Natural killer cell treated with Interleukin-12 subunit alpha and Interleukin-12 subunit beta and Interleukin-15 and Interleukin-18, amount 100 ng/mL, for 72 hours (primary cell): ENCODE results near the gene TNNC2. TPM values are rescaled to one million over a fixed set of nuclear protein-coding genes. Genes with fewer than 3 reads are reported as not detected.

ENCODE experiments used
- ATAC-seq, 2 donors: fragments of 150-1000 bp; cut with Tn5 transposase in 1 of 2; sonication (Bioruptor Pico), chemical (Tn5 transposase) in 1 of 2; 2 replicates each; pipeline ENCODE4 v1.10.0; 2021
- DNase-seq: peaks from one replicate; pipeline ENCODE4 v3.0.0; 2022; ENCODE audit warnings: low spot score
- H3K27ac Mint-ChIP-seq, 2 donors: 1 replicate in 1 of 2; 2 replicates in 1 of 2; pipeline ENCODE4 v1.8.0; 2022; ENCODE audit warnings: mixed read lengths in 2 of 2, mild to moderate bottlenecking in 1 of 2, moderate library complexity in 1 of 2
- H3K27me3 Mint-ChIP-seq, 2 donors: 1 replicate in 1 of 2; 2 replicates in 1 of 2; pipeline ENCODE4 v1.8.0; 2022; ENCODE audit warnings: mixed read lengths in 2 of 2
- H3K36me3 Mint-ChIP-seq: one replicate; pipeline ENCODE4 v1.8.0; 2022; ENCODE audit warnings: mixed read lengths
- H3K4me1 Mint-ChIP-seq, 2 donors: 1 replicate in 1 of 2; 2 replicates in 1 of 2; pipeline ENCODE4 v1.8.0; 2022; ENCODE audit warnings: low read depth in 2 of 2, mixed read lengths in 2 of 2, mild to moderate bottlenecking in 1 of 2
- H3K4me3 Mint-ChIP-seq: one replicate; pipeline ENCODE4 v1.8.0; 2022; ENCODE audit warnings: mixed read lengths
- H3K9me3 Mint-ChIP-seq: 2 replicates; pipeline ENCODE4 v1.8.0; 2022; ENCODE audit warnings: mixed read lengths
- total RNA-seq, 2 donors: library from RNA; stranded (reverse); gene quantifications; one replicate each; pipeline ENCODE4 v1.2.3, GENCODE V29; 2022

The TNNC2 gene
- total RNA-seq, 2 donors from 2014 or later: not detected

- ATAC-seq: no peak
- no peaks in the 10 kb centered on the region for H3K4me1 Mint-ChIP-seq
- H3K36me3 Mint-ChIP-seq: no peaks in the 10 kb centered on the region
- no peak for DNase-seq
- peaks cover 7 to 13% of the 10 kb centered on the region in 2 donors for H3K27me3 Mint-ChIP-seq
- no peak overlapping the region for H3K27ac Mint-ChIP-seq
- H3K9me3 Mint-ChIP-seq: no peaks in the 10 kb centered on the region
- H3K4me3 Mint-ChIP-seq: no peak overlapping the region
These were observed 50.2 kb downstream of the TNNC2 start for GRCh38 chr20:45776931-45777330.

GRCh38 chr20:45775411-45775810, 51.7 kb downstream of the TNNC2 start:
- no peak overlapping the region for H3K27ac Mint-ChIP-seq
- no peak overlapping the region for H3K4me3 Mint-ChIP-seq
- H3K27me3 Mint-ChIP-seq: peaks cover 7 to 13% of the 10 kb centered on the region in 2 donors
- H3K9me3 Mint-ChIP-seq: no peaks in the 10 kb centered on the region
- peaks cover 0 to 6% of the 10 kb centered on the region in 2 donors for H3K4me1 Mint-ChIP-seq
- DNase-seq (no peak), ATAC-seq (no peak)
- no peaks in the 10 kb centered on the region for H3K36me3 Mint-ChIP-seq

GRCh38 chr20:45774945-45775344, 52.2 kb downstream of the TNNC2 start:
- no peaks in the 10 kb centered on the region for H3K36me3 Mint-ChIP-seq
- H3K27me3 Mint-ChIP-seq: peaks cover 7 to 13% of the 10 kb centered on the region in 2 donors
- H3K27ac Mint-ChIP-seq: no peak overlapping the region
- DNase-seq: no peak
- no peak for ATAC-seq
- no peaks in the 10 kb centered on the region for H3K9me3 Mint-ChIP-seq
- peaks cover 0 to 6% of the 10 kb centered on the region in 2 donors for H3K4me1 Mint-ChIP-seq
- no peak overlapping the region for H3K4me3 Mint-ChIP-seq

Other genes with a start within 250 kb of the TNNC2 start
- gene WFDC8, start 248.0 kb downstream of the TNNC2 start, total RNA-seq: not detected
- gene WFDC10A, start 197.6 kb downstream of the TNNC2 start, total RNA-seq: not detected
- gene WFDC9, start 196.0 kb downstream of the TNNC2 start, total RNA-seq: not detected
- not detected for gene WFDC11, start 157.1 kb downstream of the TNNC2 start, total RNA-seq
- not detected for gene WFDC13, start 125.3 kb downstream of the TNNC2 start, total RNA-seq
- not detected for gene WFDC10B, start 122.3 kb downstream of the TNNC2 start, total RNA-seq
- not detected for gene SPINT4, start 105.0 kb downstream of the TNNC2 start, total RNA-seq
- gene WFDC3, start 35.4 kb downstream of the TNNC2 start, total RNA-seq: not detected
- gene DNTTIP1, start 35.4 kb downstream of the TNNC2 start, total RNA-seq: 10 to 100 TPM; 25.5 to 30.4 TPM
- 100 to 1,000 TPM in 1 of 2 donors, 10 to 100 TPM in 1; 89.7 to 139 TPM for gene UBE2C, start 14.7 kb downstream of the TNNC2 start, total RNA-seq
- 1 to 10 TPM; 1.5 to 2.2 TPM for gene SNX21, start 6.5 kb upstream of the TNNC2 start, total RNA-seq
- 10 to 100 TPM; 24.4 to 26.2 TPM for gene ACOT8, start 30.1 kb upstream of the TNNC2 start, total RNA-seq
- 1 to 10 TPM; 5.5 to 6.4 TPM for gene ZSWIM3, start 30.3 kb upstream of the TNNC2 start, total RNA-seq
- gene ZSWIM1, start 53.9 kb upstream of the TNNC2 start, total RNA-seq: 1 to 10 TPM; 2.7 to 3.2 TPM
- 1 to 10 TPM in 1 of 2 donors, not detected in 1; 1.0 TPM for gene SPATA25, start 60.3 kb upstream of the TNNC2 start, total RNA-seq
- 1 to 10 TPM in 1 of 2 donors, under 1 TPM in 1; 0.29 to 1.9 TPM for gene NEURL2, start 63.9 kb upstream of the TNNC2 start, total RNA-seq
- gene CTSA, start 64.0 kb upstream of the TNNC2 start, total RNA-seq: 10 to 100 TPM; 42.2 to 55.6 TPM
- 1 to 10 TPM; 3.0 to 8.8 TPM for gene PLTP, start 84.8 kb upstream of the TNNC2 start, total RNA-seq
- gene PCIF1, start 107.4 kb upstream of the TNNC2 start, total RNA-seq: 10 to 100 TPM; 33.7 to 41.1 TPM
- 10 to 100 TPM; 44.4 to 62.6 TPM for gene ZNF335, start 144.9 kb upstream of the TNNC2 start, total RNA-seq
- under 1 TPM in 1 of 2 donors, not detected in 1; 0.17 TPM for gene MMP9, start 181.6 kb upstream of the TNNC2 start, total RNA-seq
- not detected for gene SLC12A5, start 201.9 kb upstream of the TNNC2 start, total RNA-seq